ENCODE results near the gene EDC3. TPM values are rescaled to one million over a fixed set of nuclear protein-coding genes. Genes with fewer than 3 reads are reported as not detected.
"Not testable (repeated sequence)": the region's sequence is repeated elsewhere in the genome, so short reads cannot be mapped to it uniquely, and the experiment has no call there.

The EDC3 gene
- total and polyA plus RNA-seq, 2 experiments from 2014 or later: 13.8 to 26.5 TPM

- TF ChIP-seq POLR2AphosphoS5 (IDR thresholded peaks at IDR 0.05; ENCODE audit: low read depth) (no peak), ZNF114 (CRISPR knock-in tag; IDR thresholded peaks at IDR 0.05) (no peak), REST (IDR thresholded peaks at IDR 0.05; ENCODE audit: unreplicated experiment) (no peak), ZNF331 (CRISPR knock-in tag; IDR thresholded peaks at IDR 0.05; ENCODE audit: low read depth) (no peak), CTCF (conservative IDR thresholded peaks at IDR 0.05; ENCODE audit: low read depth in 2 of 2) (no peak), EZH2 (IDR thresholded peaks at IDR 0.05; ENCODE audit: low read depth, unreplicated experiment) (no peak)
- Histone ChIP-seq H3K27me3 (ENCODE audit: insufficient read depth) (no peaks in the 10 kb centered on the region), H3K4me3 (no peak overlapping the region), H3K27ac (ENCODE audit: low read depth) (no peak overlapping the region), H3F3A (replicated peaks; ENCODE audit: low read depth) (no peaks in the 10 kb centered on the region), H4K20me1 (replicated peaks; ENCODE audit: insufficient read depth) (peaks cover 11% of the 10 kb centered on the region), H3K4me2 (no peak overlapping the region), H3K36me3 (ENCODE audit: insufficient read depth) (no peaks in the 10 kb centered on the region), H3K79me2 (replicated peaks; ENCODE audit: insufficient read depth) (peaks cover 6% of the 10 kb centered on the region; the same call in 1 of the 2 replicates), H2AFZ (no peak overlapping the region), H3K4me1 (ENCODE audit: insufficient read depth) (no peaks in the 10 kb centered on the region), H3K9me2 (ENCODE audit: insufficient read depth) (no peaks in the 10 kb centered on the region)
- Mint-ChIP-seq H3K27ac (no peak overlapping the region), H3K4me3 (no peak overlapping the region), H3K27me3 (ENCODE audit: insufficient read depth, low read depth, poor library complexity) (no peaks in the 10 kb centered on the region), H3K4me1 (peaks cover 4% of the 10 kb centered on the region; the same call in 2 of the 3 replicates), H3K9me3 (no peaks in the 10 kb centered on the region), H3K36me3 (ENCODE audit: low read depth) (no peaks in the 10 kb centered on the region)
- DNase-seq (ENCODE audit: low spot score) (no peak), ATAC-seq (no peak)
These were observed 33.6 kb downstream of the EDC3 start for GRCh38 chr15:74662064-74662860.

- not testable (repeated sequence) for H3K79me2 ChIP-seq (replicated peaks; ENCODE audit: insufficient read depth); H3K36me3 ChIP-seq (ENCODE audit: insufficient read depth); H3K4me1 Mint-ChIP-seq; H3K27ac ChIP-seq (ENCODE audit: low read depth); H3K27me3 Mint-ChIP-seq (ENCODE audit: insufficient read depth, low read depth, poor library complexity); ATAC-seq; H2AFZ ChIP-seq; H3K9me2 ChIP-seq (ENCODE audit: insufficient read depth); H3K4me3 Mint-ChIP-seq; H3K36me3 Mint-ChIP-seq (ENCODE audit: low read depth); H3K4me3 ChIP-seq; DNase-seq (ENCODE audit: low spot score); H3K4me1 ChIP-seq (ENCODE audit: insufficient read depth); H3K9me3 Mint-ChIP-seq; H3K4me2 ChIP-seq; H3K27me3 ChIP-seq (ENCODE audit: insufficient read depth); H3K27ac Mint-ChIP-seq; H3F3A ChIP-seq (replicated peaks; ENCODE audit: low read depth)
- peaks cover 12% of the 10 kb centered on the region for H4K20me1 ChIP-seq (replicated peaks; ENCODE audit: insufficient read depth)
These were observed 34.5 kb downstream of the EDC3 start for GRCh38 chr15:74661280-74661679.

All from GM23338 (cell line).